Measurements from ENCODE around the gene ARHGAP24. TPM values are rescaled to one million over a fixed set of nuclear protein-coding genes. Genes with fewer than 3 reads are reported as not detected.

ARHGAP24 gene
- total and polyA plus RNA-seq, 10 of the 15 experiments (the other 5 are each of a cell fraction or from before 2014, with no cell fraction given), result 0.10 to 4.2 (median 0.52) TPM

- no peak for TF ChIP-seq GATAD2B (conservative IDR thresholded peaks at IDR 0.05; ENCODE audit: low read depth)
- no peak for TF ChIP-seq CREM (IDR thresholded peaks at IDR 0.05; ENCODE audit: low read depth)
- TF ChIP-seq SIX5 (IDR thresholded peaks at IDR 0.05; ENCODE audit: low read depth, low read length, severe bottlenecking), result no peak
- no peak for TF ChIP-seq REST (IDR thresholded peaks at IDR 0.05; ENCODE audit: low read depth, low read length)
- no peak for TF ChIP-seq EED (IDR thresholded peaks at IDR 0.05; ENCODE audit: low read depth)
- no peak for TF ChIP-seq ZBTB40 (IDR thresholded peaks at IDR 0.05; ENCODE audit: borderline replicate concordance)
- TF ChIP-seq, protein P1, sequence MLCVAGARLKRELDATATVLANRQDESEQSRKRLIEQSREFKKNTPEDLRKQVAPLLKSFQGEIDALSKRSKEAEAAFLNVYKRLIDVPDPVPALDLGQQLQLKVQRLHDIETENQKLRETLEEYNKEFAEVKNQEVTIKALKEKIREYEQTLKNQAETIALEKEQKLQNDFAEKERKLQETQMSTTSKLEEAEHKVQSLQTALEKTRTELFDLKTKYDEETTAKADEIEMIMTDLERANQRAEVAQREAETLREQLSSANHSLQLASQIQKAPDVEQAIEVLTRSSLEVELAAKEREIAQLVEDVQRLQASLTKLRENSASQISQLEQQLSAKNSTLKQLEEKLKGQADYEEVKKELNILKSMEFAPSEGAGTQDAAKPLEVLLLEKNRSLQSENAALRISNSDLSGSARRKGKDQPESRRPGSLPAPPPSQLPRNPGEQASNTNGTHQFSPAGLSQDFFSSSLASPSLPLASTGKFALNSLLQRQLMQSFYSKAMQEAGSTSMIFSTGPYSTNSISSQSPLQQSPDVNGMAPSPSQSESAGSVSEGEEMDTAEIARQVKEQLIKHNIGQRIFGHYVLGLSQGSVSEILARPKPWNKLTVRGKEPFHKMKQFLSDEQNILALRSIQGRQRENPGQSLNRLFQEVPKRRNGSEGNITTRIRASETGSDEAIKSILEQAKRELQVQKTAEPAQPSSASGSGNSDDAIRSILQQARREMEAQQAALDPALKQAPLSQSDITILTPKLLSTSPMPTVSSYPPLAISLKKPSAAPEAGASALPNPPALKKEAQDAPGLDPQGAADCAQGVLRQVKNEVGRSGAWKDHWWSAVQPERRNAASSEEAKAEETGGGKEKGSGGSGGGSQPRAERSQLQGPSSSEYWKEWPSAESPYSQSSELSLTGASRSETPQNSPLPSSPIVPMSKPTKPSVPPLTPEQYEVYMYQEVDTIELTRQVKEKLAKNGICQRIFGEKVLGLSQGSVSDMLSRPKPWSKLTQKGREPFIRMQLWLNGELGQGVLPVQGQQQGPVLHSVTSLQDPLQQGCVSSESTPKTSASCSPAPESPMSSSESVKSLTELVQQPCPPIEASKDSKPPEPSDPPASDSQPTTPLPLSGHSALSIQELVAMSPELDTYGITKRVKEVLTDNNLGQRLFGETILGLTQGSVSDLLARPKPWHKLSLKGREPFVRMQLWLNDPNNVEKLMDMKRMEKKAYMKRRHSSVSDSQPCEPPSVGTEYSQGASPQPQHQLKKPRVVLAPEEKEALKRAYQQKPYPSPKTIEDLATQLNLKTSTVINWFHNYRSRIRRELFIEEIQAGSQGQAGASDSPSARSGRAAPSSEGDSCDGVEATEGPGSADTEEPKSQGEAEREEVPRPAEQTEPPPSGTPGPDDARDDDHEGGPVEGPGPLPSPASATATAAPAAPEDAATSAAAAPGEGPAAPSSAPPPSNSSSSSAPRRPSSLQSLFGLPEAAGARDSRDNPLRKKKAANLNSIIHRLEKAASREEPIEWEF (IDR thresholded peaks at IDR 0.05; ENCODE audit: insufficient replicate concordance, low read depth, low read length), result no peak
- H3K4me1 ChIP-seq (ENCODE audit: control insufficient read depth, insufficient read depth, low read length), result peaks cover 23% of the 10 kb centered on the region; the same call in 1 of the 2 replicates
- CTCF ChIA-PET, result interaction anchor here (1.5 kb wide), 1 partner anchor 29 kb away, joined by 4 read pairs; no protein-coding TSS in a partner anchor
- no peak overlapping the region for H2AFZ ChIP-seq (ENCODE audit: control insufficient read depth, low read depth, low read length)
- no peaks in the 10 kb centered on the region for H3K27me3 ChIP-seq (replicated peaks in 1 of 2; ENCODE audit: control insufficient read depth in 2 of 2, insufficient read depth in 2 of 2, low read length in 1 of 2)
- POLR2A ChIA-PET, result no interaction called here
- 32% methylated on average over 3 of the region's 3 CpGs for whole genome bisulfite sequencing (ENCODE audit: insufficient coverage, insufficient replicate concordance, low lambda C conversion rate, missing lambda C conversion rate)
- DNase-seq (ENCODE audit: low read depth, low spot score), result no peak
- RAD21 ChIA-PET (ENCODE audit: unreplicated experiment), result interaction anchor here (1.7 kb wide), 1 partner anchor 23 kb away, joined by 4 read pairs; no protein-coding TSS in a partner anchor
- H3K4me2 ChIP-seq (ENCODE audit: control insufficient read depth, insufficient read depth), result peak overlapping the region; percentile 38
- no peak for FAIRE-seq
- peak overlapping the region; percentile 16; the same call in 1 of the 2 replicates for H3K9ac ChIP-seq (ENCODE audit: control insufficient read depth, insufficient read depth, low read length)
- no peaks in the 10 kb centered on the region; the same call in 2 of the 3 replicates for H3K9me3 ChIP-seq (replicated peaks; ENCODE audit: control insufficient read depth, insufficient read depth, low read length)
- SMC1A ChIA-PET (ENCODE audit: uncharacterized antibody, unreplicated experiment), result interaction anchor here (1.4 kb wide), 1 partner anchor 13 kb away, joined by 3 read pairs; no protein-coding TSS in a partner anchor
- peak overlapping the region; percentile 31; the same call in 1 of the 2 replicates for H3K27ac ChIP-seq (ENCODE audit: control insufficient read depth, insufficient read depth)
- no peaks in the 10 kb centered on the region for H3K36me3 ChIP-seq (ENCODE audit: control insufficient read depth in 2 of 2, insufficient read depth in 2 of 2, low read length in 1 of 2)
- BruUV-seq (replicated peaks), result no TSS peak
- H3K4me3 ChIP-seq, result no peak overlapping the region
- no peaks in the 10 kb centered on the region for H4K20me1 ChIP-seq (ENCODE audit: control insufficient read depth, insufficient read depth)
- no peaks in the 10 kb centered on the region for H3K79me2 ChIP-seq (ENCODE audit: control insufficient read depth, insufficient read depth, low read length)
- ATAC-seq, result no peak
- in situ Hi-C loops (cut with MboI), result no loop called here
- intact Hi-C loops (cut with micrococcal nuclease; ENCODE audit: unreplicated experiment), result loop anchor here (2.0 kb wide), 2 partner anchors 76 to 146 kb away; no protein-coding TSS in a partner anchor
Measured at GRCh38 chr4:85703096-85703495, 228.1 kb downstream of the ARHGAP24 start.
